ENCODE data around the gene MGAT2.
"Not testable (repeated sequence)": the region's sequence is repeated elsewhere in the genome, so short reads cannot be mapped to it uniquely, and the experiment has no call there.

MGAT2 gene

DNA sequence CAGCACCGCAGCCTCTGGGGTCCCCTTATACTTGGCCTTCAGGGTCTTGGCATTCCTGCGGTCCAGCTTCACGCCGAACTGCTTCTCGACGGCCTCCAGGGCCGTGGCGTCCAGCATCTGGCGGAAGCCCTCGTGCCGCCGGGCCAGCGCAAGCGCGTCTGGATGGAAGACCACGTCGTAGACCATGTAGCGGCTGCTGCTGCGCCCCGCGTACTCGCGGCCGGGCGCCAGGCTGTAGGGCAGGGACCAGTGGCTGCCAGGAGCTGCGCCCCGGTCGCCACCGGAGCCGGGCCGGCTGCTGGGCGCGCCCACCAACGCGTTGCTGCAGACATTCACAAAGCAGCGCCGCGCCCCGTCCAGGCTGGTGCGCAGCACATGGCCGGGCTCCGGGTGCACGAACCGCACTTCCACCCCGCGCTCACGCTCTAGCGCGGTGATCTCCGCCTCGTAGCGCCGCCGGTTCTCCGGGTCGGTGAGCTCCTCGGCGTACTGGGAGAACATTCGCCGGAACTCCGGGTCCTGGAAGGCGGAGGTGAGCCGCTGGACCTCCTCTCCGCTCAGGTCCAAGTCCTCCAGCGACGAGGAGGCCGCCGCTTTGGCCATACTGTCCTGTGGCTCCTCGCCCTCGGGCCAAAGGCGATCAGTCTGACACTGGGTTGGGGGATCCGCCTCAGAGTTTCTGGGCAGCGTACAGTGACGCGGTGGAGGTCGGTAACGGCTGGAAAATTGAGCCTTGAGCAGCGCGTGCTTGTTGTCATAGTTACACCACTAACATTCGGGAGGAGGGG is 14.1 kb downstream of the MGAT2 start, which contains the start of gene DNAAF2:
DNAAF2 (minus strand) TSS at position 698 of the 788 bp plus-strand sequence; CDS start at position 603, 95 bp downstream.
- peak within 1 kb of the TSS; percentile 90 for H3K4me2 ChIP-seq (ENCODE audit: low read length)
- peak within 1 kb of the TSS; percentile 80 for H3K4me3 ChIP-seq (ENCODE audit: low read length)
- H3K27me3 ChIP-seq (ENCODE audit: control insufficient read depth, insufficient read depth, low read length): no peaks in the 10 kb centered on the region
- H3K9ac ChIP-seq (ENCODE audit: low read depth, low read length): peak within 1 kb of the TSS; percentile 90
- H3K9me3 ChIP-seq (replicated peaks; ENCODE audit: low read length): no peaks in the 10 kb centered on the region
- H3K4me1 ChIP-seq (ENCODE audit: control insufficient read depth, insufficient read depth, low read length): peaks cover 17% of the 10 kb centered on the region
- peaks cover 24% of the 10 kb centered on the region for H3K36me3 ChIP-seq (ENCODE audit: insufficient read depth, low read length)

DNA sequence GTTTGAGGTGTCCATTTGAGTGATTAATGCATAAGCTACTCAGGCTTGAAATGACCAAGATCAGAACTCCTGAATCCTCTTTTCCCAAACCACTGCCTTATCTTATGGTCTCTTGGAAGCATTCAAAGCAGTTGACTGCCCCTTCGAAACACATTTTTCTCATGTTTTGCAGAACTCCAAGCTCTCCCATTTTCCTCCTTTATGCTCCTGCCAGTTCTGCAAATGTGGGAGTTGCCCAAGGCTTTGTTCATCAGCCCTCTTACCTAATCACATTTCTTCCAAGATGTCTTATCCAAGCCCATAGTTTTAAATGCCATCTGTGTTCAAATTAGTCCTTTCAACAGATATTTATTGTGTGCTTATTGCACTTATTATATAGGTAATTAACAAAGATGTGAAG is 16.3 kb downstream of the MGAT2 start:
- Histone ChIP-seq H3K4me1 (ENCODE audit: control insufficient read depth, insufficient read depth, low read length) (peaks cover 11% of the 10 kb centered on the region), H3K4me2 (ENCODE audit: low read length) (peak overlapping the region; percentile 90), H3K36me3 (ENCODE audit: insufficient read depth, low read length) (peaks cover 27% of the 10 kb centered on the region), H3K27me3 (ENCODE audit: control insufficient read depth, insufficient read depth, low read length) (no peaks in the 10 kb centered on the region), H3K4me3 (ENCODE audit: low read length) (no peak overlapping the region), H3K9ac (ENCODE audit: low read depth, low read length) (no peak overlapping the region), H3K9me3 (replicated peaks; ENCODE audit: low read length) (no peaks in the 10 kb centered on the region)

DNA sequence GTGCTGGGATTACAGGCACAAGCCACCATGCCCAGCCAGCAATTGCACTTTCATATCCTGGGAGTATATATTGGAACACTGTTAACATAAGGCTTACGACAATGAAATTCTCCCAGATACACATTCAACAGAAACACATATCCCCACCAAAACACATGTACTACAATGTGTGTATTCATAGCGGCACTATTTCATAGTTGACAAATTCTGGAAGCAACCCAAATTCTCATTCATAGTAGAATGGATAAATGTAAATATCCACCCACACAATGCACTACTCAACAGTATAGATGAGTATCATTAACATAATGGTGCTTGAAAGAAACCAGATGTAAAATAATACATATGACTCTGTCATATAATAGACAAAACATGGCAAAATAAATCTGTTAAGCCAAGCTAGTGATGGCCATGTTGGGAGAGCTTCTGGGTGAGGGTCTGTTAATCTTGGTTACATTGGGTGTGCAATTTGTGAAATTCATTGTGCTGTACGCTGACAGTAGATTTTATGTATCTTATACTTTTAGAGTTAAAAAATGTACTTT is 17.0 kb downstream of the MGAT2 start:
- no peak overlapping the region for H3K4me3 ChIP-seq (ENCODE audit: low read length)
- no peaks in the 10 kb centered on the region for H3K9me3 ChIP-seq (replicated peaks; ENCODE audit: low read length)
- H3K27me3 ChIP-seq (ENCODE audit: control insufficient read depth, insufficient read depth, low read length): no peaks in the 10 kb centered on the region
- H3K4me1 ChIP-seq (ENCODE audit: control insufficient read depth, insufficient read depth, low read length): peaks cover 8% of the 10 kb centered on the region
- H3K36me3 ChIP-seq (ENCODE audit: insufficient read depth, low read length): peaks cover 27% of the 10 kb centered on the region
- no peak overlapping the region for H3K4me2 ChIP-seq (ENCODE audit: low read length)
- no peak overlapping the region for H3K9ac ChIP-seq (ENCODE audit: low read depth, low read length)

GRCh38 chr14:49640540-49641417 is 20.2 kb downstream of the MGAT2 start:
- H3K9ac ChIP-seq (ENCODE audit: low read depth, low read length): no peak overlapping the region
- H3K36me3 ChIP-seq (ENCODE audit: insufficient read depth, low read length): peaks cover 27% of the 10 kb centered on the region
- no peak overlapping the region for H3K4me2 ChIP-seq (ENCODE audit: low read length)

DNA sequence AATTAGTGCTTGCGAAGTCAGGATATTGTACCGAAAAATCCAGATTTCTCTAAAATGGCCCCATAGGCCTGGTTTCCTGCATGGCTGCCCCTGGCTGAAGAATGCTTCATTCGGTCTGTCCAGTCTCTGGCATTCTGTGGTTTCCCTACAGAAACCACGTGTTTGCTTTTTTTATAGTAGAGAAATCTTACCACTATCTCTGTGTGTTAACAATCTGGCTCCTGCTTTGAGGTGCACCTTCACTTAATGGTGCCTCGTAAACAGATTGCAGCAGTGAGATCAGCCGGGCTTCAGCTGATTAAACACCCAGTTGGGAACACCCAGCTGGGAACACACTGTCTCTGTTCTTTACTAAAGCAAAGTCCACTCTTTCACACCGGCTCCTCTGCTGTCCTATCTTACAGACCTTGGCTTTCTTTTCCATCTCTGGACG is 21.1 kb downstream of the MGAT2 start:
- H3K4me2 ChIP-seq (ENCODE audit: low read length): no peak overlapping the region
- H3K9me3 ChIP-seq (replicated peaks; ENCODE audit: low read length): no peaks in the 10 kb centered on the region
- H3K27me3 ChIP-seq (ENCODE audit: control insufficient read depth, insufficient read depth, low read length): no peaks in the 10 kb centered on the region
- H3K9ac ChIP-seq (ENCODE audit: low read depth, low read length): no peak overlapping the region
- H3K4me3 ChIP-seq (ENCODE audit: low read length): no peak overlapping the region
- peaks cover 24% of the 10 kb centered on the region for H3K36me3 ChIP-seq (ENCODE audit: insufficient read depth, low read length)
- H3K4me1 ChIP-seq (ENCODE audit: control insufficient read depth, insufficient read depth, low read length): no peaks in the 10 kb centered on the region

More at GRCh38 chr14:49640540-49641417, 20.2 kb downstream of the MGAT2 start:
- Histone ChIP-seq H3K4me3 (ENCODE audit: low read length) (no peak overlapping the region), H3K9me3 (replicated peaks; ENCODE audit: low read length) (no peaks in the 10 kb centered on the region), H3K27me3 (ENCODE audit: control insufficient read depth, insufficient read depth, low read length) (no peaks in the 10 kb centered on the region), H3K4me1 (ENCODE audit: control insufficient read depth, insufficient read depth, low read length) (peaks cover 5% of the 10 kb centered on the region)

DNA sequence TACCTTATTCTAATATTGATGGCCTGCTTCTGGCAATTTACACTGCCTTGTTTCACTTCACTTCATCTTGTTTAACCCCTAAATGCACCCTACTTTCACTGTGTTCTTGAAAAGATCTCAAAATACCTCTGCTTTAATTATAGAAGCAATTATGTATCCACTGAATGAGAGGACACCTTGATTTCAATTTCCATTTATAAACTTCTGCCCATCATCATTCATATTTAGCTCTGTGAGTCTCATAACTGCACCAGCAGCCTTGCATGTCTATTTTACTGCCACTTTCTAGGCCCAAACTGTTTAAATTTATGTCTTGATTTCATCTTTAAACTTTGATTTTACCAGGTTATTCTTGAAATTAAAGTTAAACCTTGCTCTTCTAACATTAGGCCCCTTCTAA is 21.6 kb downstream of the MGAT2 start:
- no peak overlapping the region for H3K9ac ChIP-seq (ENCODE audit: low read depth, low read length)
- H3K4me1 ChIP-seq (ENCODE audit: control insufficient read depth, insufficient read depth, low read length): no peaks in the 10 kb centered on the region
- no peak overlapping the region for H3K4me2 ChIP-seq (ENCODE audit: low read length)
- no peak overlapping the region for H3K4me3 ChIP-seq (ENCODE audit: low read length)
- H3K9me3 ChIP-seq (replicated peaks; ENCODE audit: low read length): no peaks in the 10 kb centered on the region
- H3K36me3 ChIP-seq (ENCODE audit: insufficient read depth, low read length): peaks cover 22% of the 10 kb centered on the region
- no peaks in the 10 kb centered on the region for H3K27me3 ChIP-seq (ENCODE audit: control insufficient read depth, insufficient read depth, low read length)

GRCh38 chr14:49653508-49653907 is 32.9 kb downstream of the MGAT2 start:
- H3K27me3 ChIP-seq (ENCODE audit: control insufficient read depth, insufficient read depth, low read length): no peaks in the 10 kb centered on the region
- H3K4me1 ChIP-seq (ENCODE audit: control insufficient read depth, insufficient read depth, low read length): peaks cover 7% of the 10 kb centered on the region
- no peak overlapping the region for H3K4me3 ChIP-seq (ENCODE audit: low read length)
- no peaks in the 10 kb centered on the region for H3K9me3 ChIP-seq (replicated peaks; ENCODE audit: low read length)
- no peak overlapping the region for H3K4me2 ChIP-seq (ENCODE audit: low read length)
- no peak overlapping the region for H3K9ac ChIP-seq (ENCODE audit: low read depth, low read length)
- H3K36me3 ChIP-seq (ENCODE audit: insufficient read depth, low read length): no peaks in the 10 kb centered on the region

GRCh38 chr14:49654511-49654910 is 33.9 kb downstream of the MGAT2 start:
- Histone ChIP-seq H3K4me1 (ENCODE audit: control insufficient read depth, insufficient read depth, low read length) (peaks cover 7% of the 10 kb centered on the region), H3K36me3 (ENCODE audit: insufficient read depth, low read length) (no peaks in the 10 kb centered on the region), H3K27me3 (ENCODE audit: control insufficient read depth, insufficient read depth, low read length) (no peaks in the 10 kb centered on the region), H3K9me3 (replicated peaks; ENCODE audit: low read length) (no peaks in the 10 kb centered on the region), H3K9ac (ENCODE audit: low read depth, low read length) (no peak overlapping the region), H3K4me2 (ENCODE audit: low read length) (no peak overlapping the region), H3K4me3 (ENCODE audit: low read length) (no peak overlapping the region)

GRCh38 chr14:49657500-49657899 is 36.9 kb downstream of the MGAT2 start:
- H3K36me3 ChIP-seq (ENCODE audit: insufficient read depth, low read length): not testable (repeated sequence)

DNA sequence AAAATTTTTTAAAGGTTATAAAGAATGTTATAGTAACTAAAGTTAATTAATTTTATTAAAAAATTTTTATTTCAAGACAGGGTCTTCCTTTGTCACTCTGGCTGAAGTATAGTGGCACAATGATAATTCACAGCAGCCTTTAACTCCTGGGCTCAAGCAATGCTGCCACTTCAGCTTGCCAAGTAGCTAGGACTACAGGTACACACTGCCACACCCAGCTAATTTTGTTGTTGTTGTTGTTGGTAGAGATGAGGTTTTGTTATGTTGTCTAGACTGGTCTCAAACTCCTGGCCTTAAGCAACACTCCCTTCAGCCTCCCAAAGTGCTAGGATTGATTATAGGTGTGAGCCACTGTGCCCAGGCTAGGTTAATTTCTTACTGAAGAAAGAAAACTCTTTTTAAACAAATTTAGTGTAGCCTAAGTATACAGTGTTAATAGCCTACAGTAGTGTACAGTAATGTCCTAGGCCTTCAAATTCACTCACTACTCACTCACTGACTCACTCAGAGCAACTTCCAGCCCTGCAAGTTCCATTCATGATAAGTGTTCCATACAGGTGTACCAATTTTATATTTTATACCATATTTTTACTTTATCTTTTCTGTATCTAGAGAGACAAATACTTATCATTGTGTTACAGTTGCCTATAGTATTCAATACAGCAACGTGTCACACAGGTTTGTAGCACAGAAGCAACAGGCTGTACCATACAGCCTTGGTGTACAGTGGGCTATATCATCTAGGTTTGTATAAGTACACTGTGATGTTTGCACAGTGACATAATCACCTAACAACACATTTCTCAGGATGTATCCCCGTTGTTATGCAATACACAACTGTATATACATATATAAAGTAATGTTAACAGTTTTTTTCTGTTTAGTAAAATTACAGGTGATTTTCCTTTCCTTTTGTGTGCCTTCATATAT is 39.2 kb downstream of the MGAT2 start:
- no peaks in the 10 kb centered on the region for H3K9me3 ChIP-seq (replicated peaks; ENCODE audit: low read length)
- H3K9ac ChIP-seq (ENCODE audit: low read depth, low read length): no peak overlapping the region
- peaks cover 7% of the 10 kb centered on the region for H3K4me1 ChIP-seq (ENCODE audit: control insufficient read depth, insufficient read depth, low read length)
- H3K4me2 ChIP-seq (ENCODE audit: low read length): no peak overlapping the region
- H3K27me3 ChIP-seq (ENCODE audit: control insufficient read depth, insufficient read depth, low read length): no peaks in the 10 kb centered on the region
- H3K4me3 ChIP-seq (ENCODE audit: low read length): no peak overlapping the region
- no peaks in the 10 kb centered on the region for H3K36me3 ChIP-seq (ENCODE audit: insufficient read depth, low read length)

More at GRCh38 chr14:49657500-49657899, 36.9 kb downstream of the MGAT2 start:
- not testable (repeated sequence) for H3K27me3 ChIP-seq (ENCODE audit: control insufficient read depth, insufficient read depth, low read length); H3K4me3 ChIP-seq (ENCODE audit: low read length); H3K4me2 ChIP-seq (ENCODE audit: low read length); H3K4me1 ChIP-seq (ENCODE audit: control insufficient read depth, insufficient read depth, low read length); H3K9ac ChIP-seq (ENCODE audit: low read depth, low read length); H3K9me3 ChIP-seq (replicated peaks; ENCODE audit: low read length)
